Left ventricle myocardium superior (tissue), 1 donor: ENCODE data around the gene ZDHHC9. TPM values are rescaled to one million over a fixed set of nuclear protein-coding genes. Genes with fewer than 3 reads are reported as not detected.

Source experiments
- ATAC-seq: fragments of 200-7000 bp; cut with Tn5 transposase; one replicate; pipeline ENCODE4 v1.9.1; 2020; ENCODE audit warnings: mild to moderate bottlenecking, moderate library complexity
- DNase-seq: peaks from one replicate; pipeline ENCODE4 v3.0.0-alpha.2; 2020
- intact Hi-C: fragments of 100-400 bp; cut with micrococcal nuclease; formaldehyde crosslinking; loops from one replicate; pipeline ENCODE4 v1.11.0; 2022
- total RNA-seq: library from RNA; stranded (reverse); fragmentation: NEBNext Ultra II Directional; extraction: Animal tissue kit (Norgen Biotek cat#: 25700); gene quantifications from one replicate; pipeline ENCODE4 v1.2.1, GENCODE V29; 2021
- donor health status: DM: no; HTN: yes; CAD: no; lungs with severe emphysema.

ZDHHC9 gene
- total RNA-seq, 1 donor from 2014 or later = 13.4 TPM

DNA sequence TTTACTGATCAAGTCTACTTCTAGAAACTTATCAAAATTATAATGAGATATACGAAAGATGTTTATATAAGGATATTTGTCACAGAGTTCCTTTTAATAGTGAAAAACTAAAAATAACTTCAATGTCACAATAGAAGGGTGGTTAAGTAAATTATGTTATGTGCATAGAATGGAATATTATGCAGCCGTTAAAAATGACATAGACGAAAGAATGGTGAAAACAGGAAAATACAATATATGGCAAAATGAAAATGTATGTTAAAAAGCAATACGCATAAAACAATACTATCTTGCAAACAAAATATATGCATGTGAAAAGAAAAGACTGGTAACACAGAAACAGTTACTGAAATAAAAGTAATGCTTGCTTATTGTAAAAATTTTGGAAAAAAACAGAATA lies 19.1 kb downstream of the ZDHHC9 start:
- DNase-seq (no peak), ATAC-seq (no peak)
- intact Hi-C loops = no loop called here

DNA sequence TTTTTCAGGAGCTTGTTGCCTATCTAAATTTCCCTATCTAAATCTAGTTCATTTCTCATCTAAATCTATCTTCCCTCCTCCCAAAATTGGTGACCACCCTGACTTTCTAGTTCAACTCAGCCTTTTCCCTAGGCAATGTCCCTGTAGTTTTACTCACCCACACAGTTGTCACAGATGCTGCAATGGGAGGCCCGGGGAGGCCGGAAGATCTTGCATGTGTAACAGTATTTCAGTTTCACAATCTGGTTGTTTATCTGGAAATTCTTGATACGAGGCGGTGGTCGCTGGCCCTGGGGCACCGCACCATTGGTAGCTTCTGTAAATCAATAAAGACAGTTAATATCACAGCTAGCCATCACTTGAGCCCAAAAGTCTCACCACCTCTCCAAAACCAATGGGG lies 20.2 kb downstream of the ZDHHC9 start:
- no peak for DNase-seq
- intact Hi-C loops = no loop called here
- no peak for ATAC-seq

DNA sequence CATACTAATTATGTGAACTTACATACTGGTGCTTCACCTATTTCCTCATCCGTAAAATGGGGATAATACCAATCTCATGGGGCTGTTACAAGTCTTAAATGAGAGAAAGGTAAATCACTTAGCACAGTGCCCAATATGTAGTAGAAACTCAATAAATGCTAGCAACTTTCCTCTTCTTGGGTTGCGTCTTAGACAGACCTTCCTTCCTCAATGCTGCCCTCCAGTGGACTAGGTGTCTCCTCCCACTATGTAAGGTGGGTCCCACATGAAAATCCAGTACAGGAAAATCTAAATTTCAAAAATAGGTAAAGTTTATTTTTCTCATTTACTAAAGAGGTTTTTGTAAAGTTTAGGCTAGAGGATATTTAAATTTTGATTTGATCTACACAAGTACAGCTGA lies 20.6 kb downstream of the ZDHHC9 start:
- ATAC-seq (peak; percentile 40), DNase-seq (no peak)
- intact Hi-C loops = no loop called here

DNA sequence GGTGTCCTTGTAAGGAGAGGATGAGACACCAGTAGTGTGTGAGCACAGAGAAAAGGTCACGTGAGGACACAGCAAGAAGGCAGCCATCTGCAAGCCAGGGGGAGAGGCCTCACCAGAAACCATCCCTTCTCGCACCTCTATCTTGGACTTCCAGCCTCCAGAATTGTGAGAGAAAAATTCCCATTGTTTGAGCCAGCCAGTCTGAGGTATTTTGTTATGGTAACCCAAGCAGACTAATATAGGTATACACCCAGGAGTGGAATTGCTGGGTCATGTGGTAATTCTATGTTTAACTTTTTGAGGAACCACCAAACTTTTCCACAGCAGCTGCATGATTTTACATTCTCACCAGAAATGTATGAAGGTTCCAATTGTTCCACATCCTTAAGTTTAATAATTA lies 25.6 kb downstream of the ZDHHC9 start:
- intact Hi-C loops = no loop called here

DNA sequence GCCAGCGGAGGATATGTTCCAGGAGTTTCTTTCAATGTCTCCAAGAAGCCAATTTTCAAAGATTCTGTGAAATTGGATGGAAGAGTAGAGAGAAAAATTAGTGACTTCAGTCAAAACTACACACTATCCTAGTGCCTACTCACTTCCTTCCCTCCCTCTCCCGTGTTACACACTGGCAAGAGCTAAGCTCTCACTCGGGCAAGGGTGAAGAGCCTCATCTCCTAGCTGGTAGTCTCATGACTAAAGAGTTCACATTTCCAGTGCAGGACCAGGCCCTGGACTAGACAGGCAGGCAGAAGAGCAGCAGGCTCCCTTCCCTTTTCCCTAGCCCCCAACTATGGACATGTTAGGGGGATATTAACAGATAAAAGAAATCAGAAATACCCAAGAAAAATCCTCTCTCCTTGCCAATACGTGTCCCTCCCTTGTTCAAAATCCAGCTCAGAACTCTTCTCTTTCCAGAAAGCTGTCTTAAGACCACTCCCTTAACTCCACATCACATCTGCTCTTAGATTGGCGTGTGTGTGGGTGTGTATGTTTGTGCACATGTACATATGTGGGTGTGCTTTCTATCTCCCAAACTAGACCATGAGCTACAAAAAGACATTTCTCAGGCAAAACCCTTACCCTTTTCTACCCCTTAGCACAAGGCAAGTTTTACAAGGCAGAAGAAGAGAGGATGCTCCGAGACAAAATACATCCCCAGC lies 29.9 kb downstream of the ZDHHC9 start:
- DNase-seq = no peak
- intact Hi-C loops = no loop called here
- no peak for ATAC-seq

More for the DNA sequence above, 25.6 kb downstream of the ZDHHC9 start:
- DNase-seq (no peak), ATAC-seq (no peak)

DNA sequence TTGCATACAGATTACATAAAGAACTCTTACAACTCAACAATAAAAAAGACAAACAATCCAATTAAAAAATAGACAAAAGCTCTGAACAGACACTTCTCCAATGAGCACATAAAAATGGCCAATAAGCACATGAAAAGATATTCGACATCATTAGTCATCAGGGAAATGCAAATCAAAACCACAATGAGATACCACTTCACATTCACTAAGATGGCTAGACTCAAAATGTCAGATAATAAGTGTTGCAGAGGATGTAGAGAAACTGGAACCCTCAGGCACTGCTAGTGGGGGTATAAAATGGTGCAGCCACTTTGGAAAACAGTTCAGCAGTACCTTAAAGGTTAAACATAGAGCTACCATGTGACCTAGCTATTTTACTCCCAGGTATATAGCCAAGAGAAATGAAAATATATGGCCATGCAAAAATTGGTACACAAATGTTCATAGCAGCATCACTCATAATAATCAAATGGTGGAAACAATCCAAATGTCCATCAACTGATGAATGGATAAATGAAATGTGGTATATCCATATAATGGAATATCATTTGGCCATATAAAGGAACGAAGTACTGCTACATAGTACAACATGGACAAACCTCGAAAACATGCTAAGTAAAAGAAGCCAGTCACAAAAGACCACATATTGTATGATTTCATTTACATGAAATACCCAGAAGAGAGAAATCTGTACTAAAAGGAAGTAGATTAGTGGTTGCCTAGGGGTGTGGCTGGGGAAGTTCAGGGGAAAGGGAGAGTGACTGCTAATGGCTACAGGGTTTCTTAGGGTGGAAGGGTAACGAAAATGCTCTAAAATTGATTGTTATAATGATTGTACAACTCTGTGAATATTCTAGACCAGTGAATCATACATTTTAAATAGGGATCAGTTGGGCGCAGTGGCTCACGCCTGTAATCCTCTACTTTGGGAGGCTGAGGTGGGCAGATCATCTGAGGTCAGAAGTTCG lies 34.6 kb downstream of the ZDHHC9 start:
- no peak for DNase-seq
- no peak for ATAC-seq
- intact Hi-C loops = no loop called here

DNA sequence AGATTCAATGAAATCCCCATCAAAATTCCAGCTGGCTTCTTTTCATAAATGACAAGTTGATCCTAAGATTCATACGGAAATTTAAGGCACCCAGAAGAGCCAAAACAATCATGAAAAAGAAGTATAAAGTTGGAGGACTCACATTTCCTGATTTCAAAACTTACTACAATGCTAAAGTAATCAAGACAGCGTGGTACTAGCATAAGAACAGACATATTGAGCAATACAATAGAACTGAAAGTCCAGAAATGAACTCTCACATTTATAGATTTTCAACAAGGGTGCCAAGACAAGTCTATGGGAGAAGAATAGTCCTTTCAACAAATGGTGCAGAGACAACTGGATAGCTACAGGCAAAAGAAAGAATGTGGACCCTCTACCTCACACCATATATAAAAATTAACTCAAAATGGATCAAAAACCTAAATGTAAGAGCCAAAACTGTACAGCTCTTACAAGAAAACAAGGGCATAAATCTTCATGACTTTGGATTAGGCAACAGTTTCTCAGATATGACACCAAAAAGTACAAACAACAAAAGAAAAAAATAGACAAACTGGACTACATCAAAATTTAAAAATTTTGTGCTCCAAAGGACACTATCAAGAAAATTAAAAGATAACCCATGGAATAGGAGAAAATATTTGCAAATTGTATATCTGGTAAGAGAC lies 35.4 kb downstream of the ZDHHC9 start:
- no peak for DNase-seq
- ATAC-seq = no peak
- intact Hi-C loops = no loop called here

DNA sequence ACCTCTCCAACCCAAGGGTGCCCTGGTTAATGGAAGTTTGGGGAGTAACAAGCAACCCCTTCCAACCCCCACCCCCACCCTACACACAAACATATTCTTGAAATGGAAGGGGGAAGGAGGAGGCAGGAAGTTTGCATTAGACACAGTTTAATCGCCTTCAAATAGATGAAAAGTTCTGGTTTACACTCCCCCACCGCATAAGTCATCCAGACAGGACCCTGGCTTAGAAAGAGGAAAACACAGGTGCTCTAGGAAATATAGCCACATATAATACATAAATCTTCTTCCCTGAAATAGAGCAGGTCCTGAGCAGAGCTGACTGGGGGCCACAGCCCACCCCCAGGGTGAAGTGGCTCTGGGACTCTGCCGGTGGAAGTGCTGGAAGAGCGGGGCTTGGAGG lies 38.9 kb downstream of the ZDHHC9 start:
- ATAC-seq = no peak
- DNase-seq = no peak

DNA sequence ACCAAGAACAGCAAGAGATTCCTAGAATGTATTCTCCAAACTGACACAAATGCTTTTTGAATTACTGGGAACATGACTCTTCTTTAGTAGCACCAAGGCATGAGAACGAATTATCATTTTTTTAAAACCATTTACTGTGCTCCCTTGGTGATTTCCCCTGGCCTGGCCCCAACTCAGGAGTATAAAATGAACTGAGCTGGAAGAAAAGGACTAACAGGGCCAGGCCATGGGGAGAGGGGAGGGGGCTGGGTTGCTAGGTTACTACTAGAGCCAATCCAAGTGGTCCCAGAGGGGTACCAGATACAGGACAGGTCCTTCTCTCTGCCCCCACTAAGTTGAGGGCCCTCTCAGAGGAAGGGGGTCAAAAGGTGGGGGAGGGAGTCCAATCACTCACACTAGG lies 40.8 kb downstream of the ZDHHC9 start:
- no peak for ATAC-seq
- intact Hi-C loops = no loop called here

More for the DNA sequence above, 38.9 kb downstream of the ZDHHC9 start:
- intact Hi-C loops = no loop called here

DNA sequence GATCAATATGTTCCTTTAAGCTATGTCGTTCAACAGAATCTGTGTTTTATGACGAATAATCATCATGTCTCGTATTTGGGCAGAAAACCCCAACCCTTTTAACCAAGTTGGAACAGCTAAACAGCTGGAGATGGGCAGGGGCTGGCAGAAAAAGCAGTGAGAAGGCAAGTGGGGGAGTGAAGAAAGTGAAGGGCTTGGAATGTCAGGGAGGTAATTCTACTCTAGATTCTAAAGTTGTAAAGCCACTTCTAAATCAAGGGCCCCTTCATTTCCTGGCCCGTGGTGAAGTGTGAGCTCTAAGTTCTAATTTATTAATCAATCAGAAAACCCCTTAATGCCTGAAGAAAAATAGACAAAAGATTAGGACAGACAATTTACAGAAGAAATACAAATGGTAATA lies 43.5 kb downstream of the ZDHHC9 start:
- DNase-seq (no peak), ATAC-seq (no peak)
- intact Hi-C loops = no loop called here

More for the DNA sequence above, 40.8 kb downstream of the ZDHHC9 start:
- no peak for DNase-seq

DNA sequence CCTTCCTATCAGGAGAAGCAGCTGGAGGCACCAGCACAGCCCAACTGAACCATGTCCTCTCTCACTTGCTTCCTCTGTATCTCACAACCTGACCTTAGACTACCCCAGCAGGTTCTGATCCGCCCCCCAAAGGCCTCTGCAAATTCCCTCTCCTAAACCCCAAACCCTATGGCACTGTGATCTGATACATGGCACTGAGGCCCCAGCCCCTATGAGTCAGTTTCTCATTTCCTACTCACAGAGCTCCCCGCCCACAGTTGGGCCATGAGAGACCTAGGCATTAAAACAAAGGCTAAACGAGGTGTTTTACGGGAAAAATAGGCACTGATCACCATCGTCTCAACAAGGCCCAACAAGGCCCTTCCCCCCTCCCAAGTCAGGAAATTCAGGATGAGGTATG lies 44.8 kb downstream of the ZDHHC9 start:
- no peak for DNase-seq
- intact Hi-C loops = no loop called here
- ATAC-seq = no peak

DNA sequence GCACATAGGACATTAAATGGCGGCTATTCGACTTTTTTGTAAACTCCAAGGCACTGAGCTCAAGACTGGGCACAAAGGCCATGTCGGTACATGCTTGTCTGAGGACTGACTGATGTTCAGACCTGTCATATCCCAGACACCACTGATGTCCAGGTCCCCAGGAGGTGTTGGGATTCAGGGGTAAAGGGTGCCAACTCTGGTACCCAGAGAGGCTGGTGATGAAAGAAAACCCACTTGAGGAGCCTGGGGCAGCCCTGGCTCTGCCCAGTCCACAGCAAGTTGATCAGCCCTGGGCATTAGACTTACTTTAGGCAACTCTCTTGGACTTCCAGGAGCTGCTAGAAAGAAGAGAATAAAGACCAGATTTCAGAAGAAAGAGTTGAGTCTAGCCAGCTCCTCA lies 45.2 kb downstream of the ZDHHC9 start:
- DNase-seq (no peak), ATAC-seq (no peak)

DNA sequence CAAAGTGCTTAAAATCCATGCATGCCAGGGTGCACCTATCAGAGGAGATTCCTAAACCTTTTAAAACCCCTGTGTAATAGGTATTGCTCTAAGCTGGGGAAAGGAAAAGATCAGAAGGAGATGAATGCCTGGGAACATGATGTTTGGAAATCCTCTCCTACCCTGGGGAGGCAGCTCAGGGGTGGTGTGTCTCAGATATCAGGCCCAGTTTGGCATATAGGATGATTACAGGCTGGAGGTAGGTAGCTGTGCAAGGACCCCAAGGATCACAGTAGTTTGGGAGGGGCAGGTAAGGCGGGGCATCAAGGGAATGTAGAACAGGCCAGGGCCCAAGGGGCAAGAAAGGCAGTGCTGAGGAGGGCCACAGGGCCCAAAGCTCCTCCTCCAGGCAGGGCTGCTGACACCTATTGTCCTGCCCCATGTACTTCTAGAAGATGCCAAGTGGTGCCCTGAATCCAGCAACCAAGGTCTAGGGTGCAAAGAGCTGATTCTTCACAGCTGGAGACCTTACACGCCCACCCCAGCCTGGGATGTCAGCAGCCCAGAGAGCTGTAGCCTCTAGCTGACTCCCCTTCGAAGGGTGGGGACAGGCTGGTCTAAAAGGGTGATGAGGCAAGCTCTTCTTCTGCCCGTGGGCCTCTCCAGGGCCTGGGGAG lies 46.3 kb downstream of the ZDHHC9 start:
- intact Hi-C loops = no loop called here

More for the DNA sequence above, 45.2 kb downstream of the ZDHHC9 start:
- intact Hi-C loops = no loop called here

DNA sequence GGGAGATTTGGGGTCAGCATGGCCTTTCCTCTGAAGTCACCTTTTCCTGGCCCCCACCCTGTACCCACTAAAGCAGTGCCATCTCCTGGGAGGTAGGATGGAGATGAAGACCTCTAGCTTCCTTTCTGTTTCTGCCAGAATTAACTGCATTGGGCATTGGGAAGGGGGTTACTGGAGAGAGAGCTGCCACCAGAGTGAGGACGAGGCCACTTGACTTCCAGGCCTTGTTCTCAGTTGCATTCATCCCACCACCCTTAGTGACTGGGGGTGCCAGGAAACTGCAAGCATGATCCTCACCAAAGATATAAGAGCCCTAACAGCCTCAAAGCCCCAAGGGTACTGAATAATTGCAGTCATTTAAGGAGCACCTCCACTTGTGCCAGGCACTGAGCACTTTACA lies 48.1 kb downstream of the ZDHHC9 start:
- no peak for ATAC-seq
- DNase-seq = no peak
- intact Hi-C loops = no loop called here

More for the DNA sequence above, 46.3 kb downstream of the ZDHHC9 start:
- DNase-seq (no peak), ATAC-seq (no peak)

DNA sequence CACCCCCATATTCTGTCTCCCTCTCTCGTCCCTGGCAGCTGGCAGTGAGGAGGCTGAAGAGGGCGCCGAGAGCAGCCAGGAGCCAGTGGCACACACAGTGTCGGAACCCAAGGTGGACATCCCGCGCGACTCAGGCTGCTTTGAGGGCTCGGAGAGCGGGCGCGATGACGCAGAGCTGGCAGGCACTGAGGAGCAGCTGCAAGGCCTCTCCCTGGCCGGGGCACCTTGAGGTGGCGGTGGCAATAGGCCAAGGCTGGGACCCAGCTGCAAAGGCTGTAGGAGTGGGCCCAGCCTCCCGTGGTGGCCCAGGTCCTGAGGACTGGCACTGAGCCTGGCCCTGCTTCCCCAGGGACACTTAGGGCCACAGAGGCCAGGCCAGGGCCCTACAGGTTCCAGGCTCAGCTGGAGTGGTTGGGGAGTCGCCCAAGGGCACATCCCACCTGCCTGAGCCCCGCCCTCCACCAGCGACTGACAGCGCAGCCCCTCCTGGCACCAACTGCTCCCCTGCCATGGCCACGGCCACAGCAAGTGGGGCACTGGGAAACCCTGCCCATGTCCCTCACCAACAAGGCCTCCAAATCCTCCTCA lies 50.0 kb downstream of the ZDHHC9 start:
- DNase-seq (no peak), ATAC-seq (no peak)
- intact Hi-C loops = no loop called here

DNA sequence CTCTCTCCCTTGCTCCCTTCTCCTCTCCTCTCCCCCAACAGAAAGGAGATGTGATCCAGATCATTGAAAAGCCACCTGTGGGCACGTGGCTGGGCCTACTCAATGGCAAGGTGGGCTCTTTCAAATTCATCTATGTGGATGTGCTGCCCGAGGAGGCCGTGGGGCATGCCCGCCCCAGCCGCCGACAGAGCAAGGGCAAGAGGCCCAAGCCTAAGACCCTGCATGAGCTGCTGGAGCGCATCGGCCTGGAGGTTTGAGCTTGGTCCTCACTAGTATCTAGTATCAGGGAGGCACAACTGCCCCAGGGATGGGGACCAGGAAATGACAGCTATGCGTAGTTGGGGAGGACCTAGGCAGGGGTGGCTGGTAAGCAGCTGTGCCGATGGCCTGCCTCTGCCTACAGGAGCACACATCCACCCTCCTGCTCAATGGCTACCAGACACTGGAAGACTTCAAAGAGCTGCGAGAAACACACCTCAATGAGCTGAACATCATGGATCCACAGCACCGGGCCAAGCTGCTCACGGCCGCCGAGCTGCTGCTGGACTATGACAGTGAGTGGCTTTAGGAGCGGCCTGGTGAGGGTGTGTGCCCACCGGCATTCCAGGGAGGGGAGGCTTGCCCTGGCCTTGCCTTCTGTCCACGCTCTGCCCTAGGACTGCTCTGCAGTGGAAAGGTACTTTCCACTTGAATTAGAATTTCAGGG lies 50.9 kb downstream of the ZDHHC9 start:
- intact Hi-C loops = no loop called here
- DNase-seq = no peak
- no peak for ATAC-seq

DNA sequence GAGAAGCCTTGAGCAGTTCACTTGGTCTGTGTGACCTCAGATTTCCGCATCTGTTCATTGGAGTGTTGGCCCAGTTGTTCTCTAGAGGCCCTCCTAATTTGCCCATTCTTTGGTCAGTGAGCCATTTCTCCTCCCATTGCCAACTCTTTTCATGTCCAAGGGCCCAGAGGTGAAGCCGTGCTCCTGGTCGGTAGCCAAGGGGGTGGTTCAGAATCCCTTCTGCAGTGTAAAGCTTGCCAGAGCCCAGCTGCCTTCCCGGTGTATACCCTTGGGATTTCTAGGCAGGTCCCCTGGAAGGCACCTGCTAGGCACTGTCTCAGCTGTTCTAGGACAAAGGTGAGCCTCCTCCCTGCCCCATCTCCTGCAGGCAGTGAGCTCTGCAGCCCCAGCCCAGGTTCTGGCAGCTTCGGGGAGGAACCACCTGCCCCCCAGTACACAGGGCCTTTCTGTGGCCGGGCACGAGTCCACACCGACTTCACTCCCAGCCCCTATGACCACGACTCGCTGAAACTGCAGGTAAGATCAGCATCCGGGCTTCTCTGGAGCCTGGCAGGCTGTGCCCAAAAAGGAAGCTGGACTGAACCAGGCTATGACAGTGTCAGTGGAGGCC lies 51.6 kb downstream of the ZDHHC9 start:
- DNase-seq (no peak), ATAC-seq (no peak)
- intact Hi-C loops = no loop called here

DNA sequence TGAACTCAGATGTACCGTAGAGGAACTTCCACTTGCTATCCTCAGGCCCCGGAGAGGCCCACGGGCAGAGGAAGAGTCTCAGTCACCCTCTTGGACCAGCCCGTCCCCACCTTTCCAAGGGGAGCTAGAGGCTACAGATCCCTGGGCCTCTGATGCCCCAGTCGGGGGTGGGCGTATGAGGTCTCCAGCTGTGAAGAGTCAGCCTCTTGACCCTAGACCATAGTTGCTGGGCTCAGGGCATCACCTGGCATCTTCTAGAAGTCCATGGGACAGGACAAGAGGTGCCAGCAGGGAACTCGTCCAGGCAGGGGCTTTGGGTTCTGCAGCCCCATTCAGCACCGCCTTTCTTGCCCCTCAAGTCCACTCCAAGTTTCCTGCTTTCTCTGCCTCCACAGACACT lies 52.4 kb downstream of the ZDHHC9 start:
- intact Hi-C loops = no loop called here
- DNase-seq (no peak), ATAC-seq (no peak)
